NB4 (cell line): ENCODE results near the gene TSHR.

Experiments used
- DNase-seq: peaks from one replicate; pipeline ENCODE4 v3.0.0; 2010; ENCODE audit warnings: low read depth
- H3K4me3 ChIP-seq: one replicate; pipeline ENCODE4 v1.5.1; 2011; ENCODE audit warnings: mild to moderate bottlenecking, low read depth, low read length, moderate library complexity
- CTCF ChIP-seq: IDR thresholded peaks from one replicate; pipeline ENCODE4 v1.5.1; 2012; ENCODE audit warnings: low read depth, low read length
- MAX ChIP-seq: IDR thresholded peaks from 2 replicates; pipeline ENCODE4 v1.6.1; 2011; ENCODE audit warnings: low read depth, low read length
- MYC ChIP-seq: IDR thresholded peaks from 2 replicates; pipeline ENCODE4 v1.6.1; 2011; ENCODE audit warnings: low read depth, low read length
- POLR2A ChIP-seq: IDR thresholded peaks from 2 replicates; pipeline ENCODE4 v1.6.1; 2011; ENCODE audit warnings: mild to moderate bottlenecking; ENCODE audit not compliant: insufficient read length; ENCODE audit errors: extremely low read depth

The TSHR gene

GRCh38 chr14:81132468-81132867, 177.0 kb downstream of the TSHR start:
- DNase-seq: no peak
- TF ChIP-seq MAX (no peak), MYC (no peak), POLR2A (no peak), CTCF (no peak)
- no peak overlapping the region for H3K4me3 ChIP-seq

GRCh38 chr14:81133400-81133799, 178.0 kb downstream of the TSHR start:
- no peak overlapping the region for H3K4me3 ChIP-seq
- no peak for DNase-seq
- TF ChIP-seq MYC: no peak
- no peak for TF ChIP-seq POLR2A
- TF ChIP-seq CTCF: no peak
- no peak for TF ChIP-seq MAX

GRCh38 chr14:81137316-81137715, 181.9 kb downstream of the TSHR start:
- DNase-seq: no peak
- TF ChIP-seq MAX (no peak), MYC (no peak), CTCF (no peak), POLR2A (no peak)
- H3K4me3 ChIP-seq: no peak overlapping the region

- no peak for TF ChIP-seq POLR2A
- no peak for TF ChIP-seq MAX
- no peak for TF ChIP-seq MYC
- TF ChIP-seq CTCF: no peak
- no peak for DNase-seq
- H3K4me3 ChIP-seq: no peak overlapping the region
Measured at GRCh38 chr14:81138429-81138828, 183.0 kb downstream of the TSHR start.

GRCh38 chr14:81141426-81141825, 186.0 kb downstream of the TSHR start:
- H3K4me3 ChIP-seq: no peak overlapping the region
- TF ChIP-seq MYC (no peak), MAX (no peak), POLR2A (no peak), CTCF (no peak)
- DNase-seq: no peak

GRCh38 chr14:81143793-81144192, 188.4 kb downstream of the TSHR start:
- no peak for TF ChIP-seq MYC
- DNase-seq: no peak
- H3K4me3 ChIP-seq: no peak overlapping the region
